ENCODE results near the gene TMEM69.
A peak's percentile ranks its signal among the peaks of the same experiment; 100 is the strongest.
"Not testable (repeated sequence)": the region's sequence is repeated elsewhere in the genome, so short reads cannot be mapped to it uniquely, and the experiment has no call there.

TMEM69 gene, protein sequence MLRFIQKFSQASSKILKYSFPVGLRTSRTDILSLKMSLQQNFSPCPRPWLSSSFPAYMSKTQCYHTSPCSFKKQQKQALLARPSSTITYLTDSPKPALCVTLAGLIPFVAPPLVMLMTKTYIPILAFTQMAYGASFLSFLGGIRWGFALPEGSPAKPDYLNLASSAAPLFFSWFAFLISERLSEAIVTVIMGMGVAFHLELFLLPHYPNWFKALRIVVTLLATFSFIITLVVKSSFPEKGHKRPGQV

DNA sequence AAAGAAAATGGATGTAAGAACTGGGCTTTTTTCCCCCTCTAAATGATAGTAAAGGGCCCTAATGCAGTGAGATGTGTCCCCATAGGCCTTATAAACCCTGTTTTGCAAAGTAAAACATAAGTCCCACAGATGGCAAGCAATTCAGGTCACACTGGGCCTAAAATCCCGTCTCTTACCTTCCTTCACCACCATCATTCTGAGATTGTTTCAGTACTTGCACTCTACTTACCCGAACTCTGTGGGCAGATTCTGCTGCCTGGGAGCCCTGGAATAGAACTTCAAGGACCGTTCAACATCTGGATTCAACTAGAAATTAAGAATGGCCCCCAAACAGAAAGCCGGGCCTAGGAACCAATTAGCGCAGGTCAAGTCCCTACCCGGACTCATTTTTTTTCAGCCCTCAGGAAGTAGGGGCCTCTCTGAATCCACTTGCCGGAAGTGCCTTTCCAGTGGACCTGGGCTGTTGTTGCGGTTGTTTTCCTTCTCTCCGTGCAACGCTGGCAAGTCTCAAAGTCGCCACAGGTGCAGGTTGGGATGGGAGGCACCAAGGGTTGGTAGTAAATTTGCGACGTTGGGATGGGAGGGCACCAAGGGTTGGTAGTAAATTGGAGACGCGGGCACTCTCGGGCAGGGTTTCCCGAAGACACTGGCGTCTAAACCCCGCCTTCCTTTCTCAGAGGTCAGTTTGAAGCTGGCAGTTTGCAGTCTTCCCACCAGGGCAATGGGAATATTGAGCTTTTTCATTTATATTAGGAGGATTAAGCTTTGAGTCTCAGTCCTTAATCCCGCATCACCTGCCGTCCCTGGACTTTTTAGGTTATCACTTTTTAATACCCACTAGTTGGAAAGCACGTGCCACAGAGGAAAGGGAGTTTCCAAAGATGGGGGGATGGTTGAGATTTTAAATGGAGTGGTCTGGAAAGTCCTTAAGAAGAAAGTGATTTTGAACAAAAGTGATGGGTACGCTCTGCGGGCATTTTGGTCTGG, at the start of gene TMEM69:
TMEM69 (plus strand) TSS at position 428 of the 987 bp plus-strand sequence. CDS start 2,888 bp downstream, outside the sequence.
- peak; percentile 90 for DNase-seq

DNA sequence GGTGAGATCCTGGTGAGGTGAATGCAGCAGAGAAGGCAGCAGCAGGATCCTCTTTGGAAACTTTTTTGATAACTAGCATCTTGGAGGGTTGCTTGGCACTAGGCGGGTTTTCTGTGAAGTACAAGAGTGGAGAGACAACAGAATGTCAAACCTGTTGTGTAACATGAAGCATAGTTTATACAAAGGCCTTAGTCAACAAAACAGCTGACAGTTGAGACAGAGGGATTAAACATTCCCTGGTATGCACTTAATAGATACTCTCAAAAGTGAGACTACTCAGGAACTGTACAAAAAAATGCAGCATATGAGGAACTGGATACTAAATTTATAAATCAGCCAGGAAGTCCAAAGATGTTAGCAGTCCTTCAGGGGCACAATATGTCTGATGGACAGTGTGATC, 47.7 kb upstream of the TMEM69 start:
- DNase-seq, result no peak

DNA sequence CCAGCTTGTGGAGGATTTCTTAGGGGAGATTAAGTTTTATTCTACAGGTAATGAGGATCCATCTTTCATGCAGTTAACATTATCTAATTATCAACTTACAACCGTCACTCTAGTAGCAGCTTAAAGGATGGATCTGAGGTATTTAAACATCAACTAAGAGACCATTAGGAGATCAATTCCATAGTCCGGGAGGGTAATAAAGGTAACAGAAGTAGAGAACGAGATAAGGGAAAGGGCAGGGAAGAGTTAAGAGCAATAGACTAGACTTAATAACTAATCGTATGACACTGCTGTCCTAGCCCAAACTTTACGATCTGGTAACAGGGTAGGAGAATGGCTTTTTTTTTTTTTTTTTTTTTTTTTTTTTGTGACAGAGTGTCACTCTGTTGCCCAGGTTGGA, 44.7 kb upstream of the TMEM69 start:
- no peak for DNase-seq

DNA sequence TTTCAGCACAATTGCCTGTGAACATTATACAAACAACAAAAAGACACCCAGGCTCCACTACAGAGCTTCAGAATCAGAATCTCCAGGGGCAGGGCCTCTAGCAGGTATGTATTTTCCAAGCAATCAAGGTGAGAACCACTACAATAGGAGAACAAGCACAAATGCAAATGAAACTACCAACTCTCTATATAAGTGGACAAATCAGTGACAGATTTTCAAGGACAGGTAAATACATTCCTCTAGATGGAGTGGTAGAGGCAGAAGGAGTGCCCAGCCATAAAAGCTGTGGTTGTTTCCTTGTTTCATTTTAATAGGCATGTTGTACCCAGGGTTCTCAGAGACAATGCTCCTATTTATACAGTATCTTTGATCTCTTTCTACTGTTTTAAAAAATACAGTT, 44.0 kb upstream of the TMEM69 start:
- DNase-seq, result no peak

DNA sequence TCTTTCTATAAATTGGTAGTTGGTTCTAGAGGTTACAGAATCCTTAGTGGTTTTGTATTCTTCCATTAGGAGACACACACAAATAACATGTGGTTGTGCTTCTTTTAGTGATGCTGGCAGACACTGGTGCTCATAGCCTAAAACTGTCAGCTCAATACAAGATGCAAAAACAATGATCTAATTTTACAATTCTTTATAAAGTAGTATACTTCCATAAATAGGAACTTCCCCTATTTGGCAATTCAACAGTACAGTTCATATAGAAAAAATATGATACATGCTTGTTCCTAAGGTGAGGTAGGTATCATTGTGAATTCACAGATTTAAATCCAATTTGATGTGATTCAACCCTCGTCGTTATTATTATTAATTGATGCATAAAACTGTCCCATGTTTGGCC, 43.3 kb upstream of the TMEM69 start:
- no peak for DNase-seq

DNA sequence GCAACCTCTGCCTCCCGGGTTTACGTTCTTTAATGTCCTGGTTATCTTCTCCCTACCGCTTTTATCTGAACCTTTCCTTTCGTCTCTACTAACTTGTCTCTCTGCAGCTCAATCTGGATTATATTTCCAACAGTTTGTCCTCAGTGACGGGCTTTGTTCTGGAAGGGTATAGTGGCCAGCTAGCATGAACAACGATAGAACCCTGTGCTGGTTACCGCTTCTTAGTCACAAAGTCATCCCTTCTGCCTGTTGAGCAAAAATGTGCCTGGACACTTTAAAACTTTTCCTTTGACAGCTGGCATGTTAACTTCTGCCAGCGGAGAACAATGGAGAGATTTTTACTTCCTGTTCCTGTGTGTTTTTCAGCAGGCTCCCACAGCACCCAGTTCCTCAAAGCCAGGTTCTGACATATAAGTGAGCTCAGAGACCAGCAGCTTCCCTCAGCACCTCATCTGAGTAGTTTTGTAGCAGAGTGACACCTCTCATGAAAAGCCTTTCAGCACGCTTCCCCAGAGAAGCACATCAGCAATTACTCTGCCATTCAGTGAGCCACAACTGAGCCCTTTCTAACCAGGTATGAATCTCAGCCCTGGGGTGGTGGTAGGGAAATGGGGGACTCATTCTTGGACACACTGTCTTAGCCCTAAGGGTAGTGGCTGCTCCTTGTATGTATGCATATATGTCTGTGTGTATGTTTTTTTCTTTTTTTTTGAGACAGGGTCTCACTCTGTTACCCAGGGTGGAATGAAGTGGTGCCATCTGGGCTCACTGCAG, 40.5 kb upstream of the TMEM69 start:
- peak; percentile 23 for DNase-seq

DNA sequence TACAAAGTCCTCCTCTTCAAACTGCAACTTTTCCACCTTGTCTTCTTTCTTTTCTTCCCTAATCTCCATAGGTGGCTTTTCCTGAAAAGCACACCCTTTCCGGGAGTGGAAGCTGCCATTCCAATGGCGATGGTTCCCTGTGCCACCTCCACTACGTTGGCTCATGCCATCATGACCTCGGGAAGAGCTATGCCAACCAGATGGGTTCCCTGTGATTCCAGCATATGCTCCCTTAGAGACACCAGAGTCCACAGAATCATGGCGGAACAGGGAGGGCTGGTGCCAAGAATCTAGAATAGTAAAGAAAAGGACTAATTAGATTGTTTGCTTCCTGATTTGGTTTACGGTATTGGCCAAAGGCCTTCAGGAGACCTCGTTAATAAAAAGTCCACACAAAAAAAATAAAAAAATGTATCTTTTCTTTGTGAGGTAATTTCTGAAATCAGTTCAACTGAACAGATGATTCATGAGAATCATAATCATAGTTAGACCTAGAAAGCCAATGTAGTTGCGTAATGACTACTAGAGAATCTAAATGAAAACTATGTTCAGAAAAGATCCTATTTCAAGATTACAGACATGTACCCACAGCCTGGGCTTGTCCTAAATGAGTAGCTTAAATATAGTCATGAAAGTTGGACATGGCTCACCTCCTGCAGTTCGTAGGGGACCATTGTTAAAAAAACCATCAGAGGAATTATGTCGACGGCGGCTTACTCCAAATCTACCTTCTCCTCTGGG, 33.3 kb upstream of the TMEM69 start:
- DNase-seq, result no peak

DNA sequence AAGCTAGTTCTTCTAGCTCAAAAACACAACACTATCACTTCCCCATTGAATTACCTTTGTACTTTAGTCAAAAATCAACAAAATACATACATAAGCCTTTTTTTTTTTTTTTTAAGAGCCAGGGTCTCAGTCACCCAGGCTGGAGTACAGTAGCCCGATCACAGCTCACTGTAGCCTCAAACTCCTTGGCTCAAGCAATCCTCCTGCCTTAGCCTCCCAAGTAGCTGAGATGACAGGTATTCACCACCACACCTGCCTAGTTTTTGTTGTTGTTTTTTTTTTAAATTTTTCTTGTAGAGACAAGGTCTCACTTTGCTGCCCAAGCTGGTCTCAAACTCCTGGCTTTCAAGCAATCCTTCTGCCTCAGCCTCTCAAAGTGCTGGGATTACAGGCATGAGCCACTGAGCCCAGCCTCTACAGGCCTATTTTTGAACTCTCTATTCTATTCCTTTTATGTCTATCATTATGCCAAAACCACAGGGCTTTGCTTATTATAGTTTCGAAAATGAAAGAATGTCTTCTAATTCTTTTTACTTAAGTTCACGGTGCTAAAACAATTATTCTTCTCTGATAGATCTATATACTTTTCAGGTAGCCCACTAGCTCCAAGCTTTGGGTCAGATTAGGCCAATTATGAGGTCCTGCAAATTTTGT, 31.3 kb upstream of the TMEM69 start:
- DNase-seq, result no peak

DNA sequence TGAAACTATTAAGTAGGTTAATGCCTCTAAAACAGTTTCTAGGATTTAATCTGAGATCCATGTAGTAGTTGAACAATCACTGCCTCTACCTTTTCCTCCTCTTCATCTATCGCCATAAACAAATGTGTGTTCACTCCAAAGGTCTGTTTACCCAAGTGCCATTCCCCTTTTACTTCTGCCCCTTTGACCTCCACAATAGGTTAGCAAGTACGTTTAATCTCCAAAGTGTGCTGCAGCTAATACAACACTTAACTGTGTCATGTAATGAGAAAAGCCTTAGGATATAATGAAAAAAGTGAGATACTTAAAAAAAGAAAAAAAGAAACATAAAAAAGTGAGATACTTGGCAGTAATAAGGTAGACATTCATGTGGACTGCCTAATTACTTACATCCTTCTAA, 29.8 kb upstream of the TMEM69 start:
- no peak for DNase-seq

DNA sequence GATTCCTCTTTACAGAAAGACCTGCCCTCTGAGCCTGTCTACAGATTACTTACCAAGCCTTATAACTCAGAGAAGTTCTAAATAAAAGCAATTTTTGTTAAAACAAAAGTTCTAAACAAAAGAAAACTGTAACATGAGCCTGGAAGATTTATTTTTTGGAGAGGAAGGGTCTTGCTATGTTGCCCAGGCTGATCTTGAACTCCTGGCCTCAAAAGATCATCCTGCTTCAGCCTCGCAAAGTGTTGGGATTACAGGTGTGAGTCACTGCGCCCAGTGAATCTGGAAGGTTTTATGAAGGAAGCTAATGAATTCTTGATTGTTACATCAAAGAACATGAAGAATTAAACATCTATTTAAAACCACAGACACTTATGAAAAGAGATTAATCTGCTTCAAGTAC, 28.8 kb upstream of the TMEM69 start:
- no peak for DNase-seq

DNA sequence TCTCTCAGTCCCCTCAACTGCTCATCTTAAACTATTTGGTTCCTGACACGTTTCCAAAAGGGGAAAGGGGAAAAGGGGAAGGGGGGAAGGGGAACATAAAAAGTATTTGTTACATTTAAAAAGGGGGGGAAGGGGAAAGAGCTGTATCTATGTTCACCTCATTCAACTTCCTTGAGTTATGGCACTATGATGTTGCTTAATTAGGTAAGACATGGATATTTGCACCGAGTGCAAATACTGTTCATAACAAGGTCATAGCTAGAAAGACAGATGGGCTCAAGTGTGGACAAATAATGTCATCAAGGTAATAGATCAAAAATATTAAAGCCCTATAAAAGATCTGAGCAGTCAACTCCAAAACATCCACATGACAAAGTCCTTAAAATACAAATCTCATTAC, 27.6 kb upstream of the TMEM69 start:
- DNase-seq, result no peak

DNA sequence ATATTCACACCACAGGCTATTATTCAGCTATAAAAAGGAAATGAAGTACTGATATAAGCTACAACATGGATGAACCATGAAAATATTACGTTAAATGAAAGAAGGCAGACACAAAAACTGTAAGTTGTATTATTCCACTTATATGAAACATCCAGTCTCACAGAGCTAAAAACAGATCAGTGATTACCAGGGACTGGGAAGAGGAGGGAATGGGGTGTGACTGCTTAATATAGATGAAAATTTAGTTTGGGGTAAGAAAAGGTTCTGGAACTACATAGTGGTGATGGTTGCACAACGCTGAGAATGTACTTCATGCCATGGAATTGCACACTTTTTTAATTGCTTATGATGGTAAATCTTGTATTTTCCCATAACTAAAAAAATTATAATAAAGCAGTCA, 21.1 kb upstream of the TMEM69 start:
- no peak for DNase-seq

DNA sequence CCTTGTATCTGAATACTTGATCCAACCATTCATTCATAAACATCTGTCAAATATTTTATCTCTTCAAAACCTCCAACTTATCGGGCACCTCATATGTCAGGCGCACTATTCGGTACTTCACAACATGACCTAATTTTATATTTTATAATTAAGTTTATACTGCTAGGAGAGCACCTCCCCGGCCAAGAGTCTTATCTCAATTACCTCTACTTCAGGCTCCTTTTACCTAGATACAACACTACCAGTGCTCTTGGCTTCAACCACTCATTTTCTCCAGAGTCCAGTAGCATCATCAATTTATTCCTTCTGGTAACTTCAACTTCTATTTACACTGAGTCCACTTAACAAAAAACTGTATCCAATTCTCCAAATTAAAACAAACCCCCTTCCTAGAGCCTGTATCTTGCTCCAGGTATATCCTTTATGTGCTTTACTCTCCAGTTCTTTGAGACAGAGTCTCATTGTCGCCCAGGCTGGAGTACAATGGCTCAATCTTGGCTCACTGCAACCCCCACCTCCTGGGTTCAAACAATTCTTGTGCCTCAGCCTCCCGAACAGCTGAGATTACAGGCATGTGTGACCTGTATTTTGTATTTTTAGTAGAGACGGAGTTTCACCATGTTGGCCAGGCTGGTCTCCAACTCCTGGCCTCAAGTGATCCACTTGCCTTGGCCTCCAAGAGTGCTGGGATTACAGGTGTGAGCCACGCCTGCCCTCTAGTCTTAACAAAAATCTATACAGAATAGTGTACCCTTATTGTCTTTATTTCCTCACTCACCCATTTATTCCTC, 20.5 kb upstream of the TMEM69 start:
- no peak for DNase-seq

DNA sequence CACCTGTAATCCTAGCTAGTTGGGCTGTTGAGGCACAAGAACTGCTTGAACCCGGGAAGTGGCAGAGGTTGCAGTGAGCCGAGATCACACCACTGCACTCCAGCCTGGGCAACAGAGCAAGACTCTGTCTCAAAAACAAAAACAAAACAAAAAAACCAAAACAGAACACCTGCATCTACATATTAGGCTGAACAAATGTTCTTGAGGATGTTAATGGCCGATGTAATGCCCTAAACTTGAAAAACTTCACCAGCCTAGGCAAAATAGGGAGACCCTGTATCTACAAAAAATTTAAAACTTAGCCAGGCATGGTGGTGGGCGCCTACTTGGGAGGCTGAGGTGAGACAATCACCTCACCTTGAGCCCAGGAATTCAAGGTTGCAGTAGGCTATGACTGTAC, 19.5 kb upstream of the TMEM69 start:
- DNase-seq, result no peak

DNA sequence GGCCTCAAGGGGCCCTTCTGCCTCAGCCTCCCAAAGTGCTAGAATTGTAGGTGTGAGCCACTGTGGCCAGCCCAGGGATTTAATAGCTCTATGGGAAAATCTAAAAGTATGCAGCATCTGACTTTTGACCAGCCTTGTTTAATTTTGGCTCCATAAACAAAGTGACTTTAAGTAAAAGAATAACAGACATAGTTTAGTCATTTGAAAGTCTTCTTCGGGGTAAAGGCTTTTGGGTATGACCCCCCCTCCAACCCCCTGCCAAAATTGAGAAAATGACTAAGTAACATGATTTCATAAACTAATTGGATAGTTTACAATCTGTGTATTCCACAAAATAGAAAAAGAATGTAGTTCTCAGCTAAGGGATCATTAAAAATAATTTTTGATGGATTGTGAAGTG, 18.6 kb upstream of the TMEM69 start:
- no peak for DNase-seq

DNA sequence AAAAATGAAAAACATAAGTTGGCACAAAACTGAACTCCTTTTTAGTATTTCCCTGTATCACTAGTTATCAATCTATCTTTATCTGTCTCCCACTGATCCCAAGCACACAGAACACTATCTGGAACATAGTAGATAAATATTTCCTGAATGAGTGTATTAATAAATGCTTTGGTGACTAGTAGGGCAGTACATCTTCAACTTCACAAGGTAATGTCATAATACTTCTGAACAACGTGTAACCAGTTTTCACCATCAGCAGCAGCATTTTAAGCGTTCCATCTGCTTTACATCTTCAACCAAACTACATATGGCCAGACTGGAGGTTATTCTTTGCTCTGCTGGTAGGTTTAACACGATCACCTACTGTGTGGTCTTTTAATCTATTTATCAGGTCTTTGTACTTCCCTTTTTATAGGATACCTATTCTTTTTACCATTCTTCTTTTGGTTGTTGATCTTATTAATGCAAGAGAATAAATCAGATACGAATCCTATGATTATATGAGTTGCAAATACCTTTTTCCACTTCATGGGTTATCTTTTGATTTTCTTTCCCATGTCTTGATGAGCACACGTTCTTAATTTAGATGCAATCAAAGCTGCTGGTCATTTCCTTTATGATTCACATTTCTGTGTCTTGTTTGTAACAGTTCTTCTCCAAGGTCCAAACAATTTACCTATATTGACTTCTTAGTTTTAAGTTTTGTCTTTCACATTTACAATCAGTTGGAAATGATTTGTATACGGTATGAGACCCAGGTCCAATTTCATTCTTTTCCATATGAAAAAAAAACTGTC, 17.9 kb upstream of the TMEM69 start:
- no peak for DNase-seq

DNA sequence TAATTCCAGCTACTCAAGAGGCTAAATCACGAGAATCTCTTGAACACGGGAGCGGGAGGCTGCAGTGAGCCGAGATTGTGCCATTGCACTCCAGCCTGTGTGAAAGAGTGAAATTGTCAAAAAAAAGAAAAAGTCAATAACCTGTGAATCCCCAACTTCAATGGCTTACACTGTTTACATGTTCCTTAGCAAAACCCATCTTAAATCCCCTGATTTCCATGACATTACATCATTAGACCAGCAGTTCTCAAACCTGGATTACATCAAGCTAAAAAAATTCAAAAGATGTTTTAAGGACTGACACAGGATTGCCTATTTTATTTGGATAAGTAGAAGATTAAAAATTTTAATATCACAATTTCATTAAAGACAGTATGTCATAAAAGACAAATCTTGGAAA, 14.0 kb upstream of the TMEM69 start:
- no peak for DNase-seq

DNA sequence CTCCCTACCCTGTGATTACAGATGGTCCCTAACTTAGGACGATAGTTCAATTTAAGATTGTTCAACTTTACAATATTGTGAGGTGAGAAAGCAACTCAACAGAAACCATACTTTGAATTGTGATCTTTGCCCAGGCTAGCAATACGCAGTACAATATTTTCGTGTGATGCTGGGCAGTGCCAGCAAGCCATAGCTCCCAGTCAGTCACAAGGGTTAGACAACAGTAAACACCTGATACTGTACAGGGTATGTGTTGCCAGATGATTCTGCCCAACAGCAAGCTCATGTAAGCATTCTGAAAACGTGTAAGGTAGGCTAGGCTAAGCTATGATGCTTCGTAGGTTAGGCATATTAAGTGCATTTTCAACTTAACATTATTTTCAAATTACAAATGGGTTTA, 13.5 kb upstream of the TMEM69 start:
- no peak for DNase-seq

DNA sequence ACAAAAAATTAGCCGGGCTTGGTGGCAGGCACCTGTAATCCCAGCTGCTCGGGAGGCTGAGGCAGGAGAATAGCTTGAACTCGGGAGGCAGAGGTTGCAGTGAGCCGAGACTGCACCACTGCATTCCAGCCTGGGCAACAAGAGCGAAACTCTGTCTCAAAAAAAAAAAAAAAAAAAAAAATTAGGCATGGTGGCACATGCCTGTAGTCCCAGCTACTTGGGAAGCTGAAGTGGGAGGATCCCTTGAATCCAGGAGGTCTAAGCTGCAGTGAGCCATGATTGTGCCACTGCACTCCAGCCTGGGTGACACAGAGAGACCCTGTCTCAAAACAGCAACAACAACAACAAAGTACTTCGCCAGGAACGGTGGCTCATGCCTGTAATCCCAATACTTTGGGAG, 11.4 kb upstream of the TMEM69 start:
- DNase-seq, result not testable (repeated sequence)

DNA sequence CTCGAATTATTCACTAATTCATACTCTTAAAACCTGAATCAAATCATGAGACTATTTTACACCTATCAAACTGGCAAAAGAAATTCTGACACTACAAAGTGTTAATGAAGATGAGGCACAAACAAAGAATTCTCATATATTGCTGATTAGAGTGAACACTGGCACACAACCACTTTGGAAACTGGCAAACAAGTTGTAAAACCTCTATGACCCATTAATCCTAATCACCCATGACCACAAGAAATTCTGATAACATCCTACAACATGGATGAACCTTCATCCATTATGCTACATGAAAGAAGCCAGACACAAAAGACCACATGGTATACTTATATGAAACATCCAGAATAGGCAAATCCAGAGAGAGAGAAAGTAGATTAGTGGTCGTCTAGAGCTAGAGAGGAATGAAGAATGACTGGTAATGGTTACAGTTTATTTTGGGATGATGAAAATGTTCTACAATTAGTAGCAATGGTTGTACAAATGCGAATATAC, 10.2 kb upstream of the TMEM69 start:
- no peak for DNase-seq

Data from femur (tissue), 1 donor.